Fibroblast of lung (primary cell): Measurements from ENCODE around the gene CT47B1.

Experiments
- EZH2 ChIP-seq: IDR thresholded peaks from 2 replicates; pipeline ENCODE4 v1.5.1; 2012; ENCODE audit warnings: low read length, control low read depth, mild to moderate bottlenecking; ENCODE audit errors: missing control alignments
- TF ChIP-seq, protein P1 (sequence below), 2 donors: IDR thresholded peaks in 1 of 2; conservative IDR thresholded peaks in 1 of 2; 1 replicate in 1 of 2; 2 replicates in 1 of 2; pipeline ENCODE4 v1.5.1; 2011 to 2012; ENCODE audit warnings: low read length in 2 of 2, control low read depth in 1 of 2, inconsistent platforms in 1 of 2, low read depth in 1 of 2, mild to moderate bottlenecking in 1 of 2

- TF ChIP-seq, protein P1, sequence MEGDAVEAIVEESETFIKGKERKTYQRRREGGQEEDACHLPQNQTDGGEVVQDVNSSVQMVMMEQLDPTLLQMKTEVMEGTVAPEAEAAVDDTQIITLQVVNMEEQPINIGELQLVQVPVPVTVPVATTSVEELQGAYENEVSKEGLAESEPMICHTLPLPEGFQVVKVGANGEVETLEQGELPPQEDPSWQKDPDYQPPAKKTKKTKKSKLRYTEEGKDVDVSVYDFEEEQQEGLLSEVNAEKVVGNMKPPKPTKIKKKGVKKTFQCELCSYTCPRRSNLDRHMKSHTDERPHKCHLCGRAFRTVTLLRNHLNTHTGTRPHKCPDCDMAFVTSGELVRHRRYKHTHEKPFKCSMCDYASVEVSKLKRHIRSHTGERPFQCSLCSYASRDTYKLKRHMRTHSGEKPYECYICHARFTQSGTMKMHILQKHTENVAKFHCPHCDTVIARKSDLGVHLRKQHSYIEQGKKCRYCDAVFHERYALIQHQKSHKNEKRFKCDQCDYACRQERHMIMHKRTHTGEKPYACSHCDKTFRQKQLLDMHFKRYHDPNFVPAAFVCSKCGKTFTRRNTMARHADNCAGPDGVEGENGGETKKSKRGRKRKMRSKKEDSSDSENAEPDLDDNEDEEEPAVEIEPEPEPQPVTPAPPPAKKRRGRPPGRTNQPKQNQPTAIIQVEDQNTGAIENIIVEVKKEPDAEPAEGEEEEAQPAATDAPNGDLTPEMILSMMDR (conservative IDR thresholded peaks at IDR 0.05 in 1 of 2, IDR thresholded peaks at IDR 0.05 in 1 of 2; ENCODE audit: low read depth in 1 of 2, low read length in 2 of 2): no peak
- TF ChIP-seq EZH2: no peak
Observed at GRCh38 chrX:120825146-120825545, 50.5 kb downstream of the CT47B1 start.
